Colonic mucosa (tissue), 4 donors: ENCODE results near the gene KRTAP10-7. TPM values are rescaled to one million over a fixed set of nuclear protein-coding genes. Genes with fewer than 3 reads are reported as not detected.

Experiments used
- DNase-seq: peaks from one replicate; pipeline ENCODE4 v3.0.0-alpha.2; 2020
- H3K27ac ChIP-seq: fragments of 200-600 bp; one replicate; pipeline ENCODE4 v1.8.0; 2021
- H3K27me3 ChIP-seq: fragments of 200-600 bp; one replicate; pipeline ENCODE4 v1.8.0; 2021
- H3K36me3 ChIP-seq: fragments of 200-600 bp; one replicate; pipeline ENCODE4 v1.8.0; 2021
- H3K4me1 ChIP-seq: fragments of 200-600 bp; one replicate; pipeline ENCODE4 v1.8.0; 2021; ENCODE audit warnings: mild to moderate bottlenecking
- H3K4me3 ChIP-seq: fragments of 200-600 bp; one replicate; pipeline ENCODE4 v1.8.0; 2021
- H3K9ac ChIP-seq, 2 donors: one replicate each; pipeline ENCODE4 v1.7.0; 2013; ENCODE audit warnings: control low read depth in 2 of 2, low read depth in 2 of 2, low read length in 2 of 2
- H3K9me3 ChIP-seq: fragments of 200-600 bp; one replicate; pipeline ENCODE4 v1.8.0; 2021
- CTCF ChIP-seq: fragments of 200-600 bp; IDR thresholded peaks from one replicate; pipeline ENCODE4 v1.8.0; 2022; ENCODE audit warnings: antibody characterized with exemption, mild to moderate bottlenecking
- intact Hi-C: fragments of 100-400 bp; cut with DNase I; formaldehyde crosslinking; loops from one replicate; pipeline ENCODE4 v1.14.1; 2022
- total RNA-seq, 2 donors: library from RNA; stranded (reverse); fragmentation: NEBNext Ultra II Directional in 1 of 2; extraction: Animal tissue kit (Norgen Biotek cat#: 25700) in 1 of 2; gene quantifications; one replicate each; pipeline ENCODE4 v1.2.1, GENCODE V29; 2021
- donor health status: healthy.
- donor health status: DM: no; HTN: no; CAD: no.
- donor health status: DM: no; HTN: no; CAD: no.

Gene KRTAP10-7
- total RNA-seq, 2 donors from 2014 or later: not detected

GRCh38 chr21:44649521-44650100 is 49.2 kb downstream of the KRTAP10-7 start:
- H3K9ac ChIP-seq: no peak overlapping the region
- H3K27me3 ChIP-seq: no peaks in the 10 kb centered on the region
- no peaks in the 10 kb centered on the region for H3K36me3 ChIP-seq
- no peak overlapping the region for H3K27ac ChIP-seq
- H3K9me3 ChIP-seq: no peaks in the 10 kb centered on the region
- no peak for DNase-seq
- no peaks in the 10 kb centered on the region for H3K4me1 ChIP-seq
- no peak overlapping the region for H3K4me3 ChIP-seq
- intact Hi-C loops: no loop called here
- TF ChIP-seq CTCF: no peak

GRCh38 chr21:44650265-44650972 is 50.0 kb downstream of the KRTAP10-7 start:
- intact Hi-C loops: no loop called here
- H3K36me3 ChIP-seq: no peaks in the 10 kb centered on the region
- H3K27me3 ChIP-seq: no peaks in the 10 kb centered on the region
- no peak overlapping the region for H3K27ac ChIP-seq
- DNase-seq: no peak
- H3K9me3 ChIP-seq: no peaks in the 10 kb centered on the region
- H3K9ac ChIP-seq: no peak overlapping the region
- no peak overlapping the region for H3K4me3 ChIP-seq
- H3K4me1 ChIP-seq: no peaks in the 10 kb centered on the region
- TF ChIP-seq CTCF: no peak

GRCh38 chr21:44650973-44651675 is 50.7 kb downstream of the KRTAP10-7 start:
- intact Hi-C loops: no loop called here
- Histone ChIP-seq H3K27ac (no peak overlapping the region), H3K4me1 (no peaks in the 10 kb centered on the region), H3K4me3 (no peak overlapping the region), H3K27me3 (no peaks in the 10 kb centered on the region), H3K36me3 (no peaks in the 10 kb centered on the region), H3K9ac (no peak overlapping the region), H3K9me3 (no peaks in the 10 kb centered on the region)
- DNase-seq: no peak
- no peak for TF ChIP-seq CTCF

Other genes with a start within 250 kb of the KRTAP10-7 start
- gene TRPM2, start 247.0 kb upstream of the KRTAP10-7 start, total RNA-seq: 1 to 10 TPM; 2.6 to 4.2 TPM
- gene LRRC3, start 145.1 kb upstream of the KRTAP10-7 start, total RNA-seq: 1 to 10 TPM; 2.0 to 2.7 TPM
- not detected for gene KRTAP10-1, start 60.4 kb upstream of the KRTAP10-7 start, total RNA-seq
- not detected for gene KRTAP10-2, start 49.1 kb upstream of the KRTAP10-7 start, total RNA-seq
- gene KRTAP10-3, start 41.8 kb upstream of the KRTAP10-7 start, total RNA-seq: not detected
- gene KRTAP10-4, start 26.9 kb upstream of the KRTAP10-7 start, total RNA-seq: not detected
- not detected for gene KRTAP10-5, start 20.0 kb upstream of the KRTAP10-7 start, total RNA-seq
- not detected for gene KRTAP10-6, start 8.1 kb upstream of the KRTAP10-7 start, total RNA-seq
- not detected for gene KRTAP10-8, start 11.5 kb downstream of the KRTAP10-7 start, total RNA-seq
- not detected for gene KRTAP10-9, start 26.5 kb downstream of the KRTAP10-7 start, total RNA-seq
- gene KRTAP10-10, start 36.8 kb downstream of the KRTAP10-7 start, total RNA-seq: not detected
- gene KRTAP10-11, start 45.8 kb downstream of the KRTAP10-7 start, total RNA-seq: not detected
- gene KRTAP12-4, start 54.1 kb downstream of the KRTAP10-7 start, total RNA-seq: not detected
- gene KRTAP12-3, start 57.3 kb downstream of the KRTAP10-7 start, total RNA-seq: not detected
- not detected for gene KRTAP12-2, start 66.3 kb downstream of the KRTAP10-7 start, total RNA-seq
- not detected for gene KRTAP12-1, start 81.6 kb downstream of the KRTAP10-7 start, total RNA-seq
- gene KRTAP10-12, start 96.6 kb downstream of the KRTAP10-7 start, total RNA-seq: not detected
- gene TSPEAR, start 111.0 kb downstream of the KRTAP10-7 start, total RNA-seq: not detected
- gene UBE2G2, start 201.2 kb downstream of the KRTAP10-7 start, total RNA-seq: 10 to 100 TPM; 50.3 to 76.1 TPM
- 10 to 100 TPM; 81.3 to 82.8 TPM for gene SUMO3, start 217.5 kb downstream of the KRTAP10-7 start, total RNA-seq